GM10847 (cell line): ENCODE measurements around the gene IGSF23.

Source experiments
- POLR2A ChIP-seq: IDR thresholded peaks from 2 replicates; pipeline ENCODE4 v1.6.1; 2011; ENCODE audit not compliant: insufficient read length; ENCODE audit errors: extremely low read depth

The IGSF23 gene

DNA sequence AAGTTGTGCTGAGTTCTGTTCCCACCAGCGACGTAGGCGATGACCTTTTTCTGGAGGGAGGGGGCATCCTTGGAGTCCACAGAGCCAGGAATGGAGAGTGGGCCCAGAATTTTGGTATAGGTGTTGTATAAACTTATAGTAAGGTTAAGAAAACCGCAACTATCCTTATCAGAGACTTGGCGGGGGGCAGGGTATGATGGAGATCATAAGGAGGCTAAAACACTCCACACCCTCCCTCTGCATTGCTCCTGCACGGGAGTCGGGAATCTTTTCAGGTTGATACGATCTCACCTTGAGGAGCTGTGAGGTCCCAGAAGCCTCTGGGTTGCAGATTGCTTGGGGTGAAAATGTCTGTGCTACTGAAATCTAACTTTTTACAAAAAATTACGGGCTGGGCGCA lies 51.6 kb downstream of the IGSF23 start:
- TF ChIP-seq POLR2A = no peak

- TF ChIP-seq POLR2A = no peak
Measured at GRCh38 chr19:44666852-44667556, 53.6 kb downstream of the IGSF23 start.

GRCh38 chr19:44668985-44669764 lies 55.8 kb downstream of the IGSF23 start:
- no peak for TF ChIP-seq POLR2A

DNA sequence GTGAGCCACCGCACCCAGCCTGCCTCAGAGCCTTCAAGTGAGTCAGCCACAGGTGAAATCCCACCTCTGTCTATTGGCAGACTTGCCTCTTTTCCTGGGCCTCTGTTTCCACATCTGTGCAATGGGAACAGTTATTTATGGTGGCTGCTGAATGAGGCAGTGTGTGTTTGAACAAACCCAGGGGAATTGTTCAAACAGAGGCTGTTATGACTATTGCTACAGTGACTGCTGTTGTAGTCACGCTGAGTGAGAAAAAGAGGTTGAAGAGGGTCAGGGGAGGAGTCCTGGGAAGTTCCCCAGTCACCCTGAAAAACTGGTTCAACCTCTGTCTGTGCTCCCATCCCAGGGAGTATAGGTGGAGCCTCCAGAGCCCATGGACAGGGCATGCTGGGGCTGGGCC lies 58.0 kb downstream of the IGSF23 start, which contains the start of gene CEACAM19:
TSS of gene CEACAM19 (plus strand) at position 83 of the 400 bp plus-strand sequence. CDS start 450 bp downstream, outside the sequence.
- TF ChIP-seq POLR2A = no peak

- TF ChIP-seq POLR2A = no peak
Measured at GRCh38 chr19:44672226-44672625, 58.9 kb downstream of the IGSF23 start.

GRCh38 chr19:44673510-44673909 lies 60.1 kb downstream of the IGSF23 start:
- TF ChIP-seq POLR2A = no peak

DNA sequence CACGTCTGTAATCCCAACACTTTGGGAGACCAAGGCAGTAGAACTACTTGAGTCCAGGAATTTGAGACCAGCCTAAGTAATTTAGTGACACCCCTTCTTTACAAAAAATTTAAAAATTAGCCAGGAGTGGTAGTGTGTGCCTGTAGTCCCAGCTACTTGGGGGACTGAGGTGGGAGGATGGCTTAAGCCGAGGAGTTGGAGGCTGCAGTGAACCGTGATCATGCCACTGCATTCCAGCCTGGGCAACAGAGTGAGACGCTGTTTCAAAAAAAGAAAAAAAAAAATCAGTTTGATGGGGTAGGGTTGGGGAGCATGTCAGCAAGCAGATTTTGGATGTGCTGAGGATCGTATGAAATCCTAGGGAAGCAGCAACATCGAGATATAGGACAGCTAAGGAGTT lies 62.2 kb downstream of the IGSF23 start:
- TF ChIP-seq POLR2A = no peak

DNA sequence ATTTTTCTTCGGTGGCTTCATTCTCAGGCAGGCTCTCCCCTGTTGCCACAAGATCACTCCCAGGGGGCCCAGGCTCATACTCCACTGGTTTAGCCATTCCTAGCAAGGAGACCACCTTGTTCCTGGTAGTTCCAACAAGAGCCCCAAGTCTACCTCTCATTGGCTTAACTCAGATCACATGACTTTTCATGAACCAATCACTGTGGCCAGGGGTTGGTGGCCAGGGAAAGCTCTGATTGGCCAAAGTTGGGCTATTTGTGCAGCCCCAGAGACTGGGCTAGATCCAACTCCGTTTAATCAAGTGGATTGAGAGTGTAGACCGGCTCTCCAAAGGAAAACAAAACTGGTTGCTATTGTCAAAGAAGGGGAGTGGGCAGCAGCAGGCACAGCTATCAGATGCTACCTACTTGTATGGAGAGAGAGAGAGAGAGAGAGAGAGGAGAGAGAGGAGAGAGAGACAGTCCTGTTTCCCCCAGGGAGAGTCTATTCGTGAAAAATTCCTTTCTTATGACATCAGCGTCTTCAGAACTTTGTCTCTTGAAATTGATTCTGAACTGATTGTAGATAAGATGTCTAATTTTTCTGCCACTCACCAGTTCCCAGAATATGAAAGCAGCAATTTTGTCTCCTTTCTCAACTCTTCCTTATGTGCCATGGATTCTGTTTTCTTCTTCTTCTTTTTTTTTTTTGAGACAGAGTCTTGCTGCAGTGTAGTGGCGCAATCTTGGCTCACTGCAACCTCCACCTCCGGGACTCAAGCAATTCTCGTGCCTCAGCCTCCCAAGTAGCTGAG lies 63.9 kb downstream of the IGSF23 start:
- no peak for TF ChIP-seq POLR2A

GRCh38 chr19:44680536-44680935 lies 67.2 kb downstream of the IGSF23 start:
- no peak for TF ChIP-seq POLR2A

DNA sequence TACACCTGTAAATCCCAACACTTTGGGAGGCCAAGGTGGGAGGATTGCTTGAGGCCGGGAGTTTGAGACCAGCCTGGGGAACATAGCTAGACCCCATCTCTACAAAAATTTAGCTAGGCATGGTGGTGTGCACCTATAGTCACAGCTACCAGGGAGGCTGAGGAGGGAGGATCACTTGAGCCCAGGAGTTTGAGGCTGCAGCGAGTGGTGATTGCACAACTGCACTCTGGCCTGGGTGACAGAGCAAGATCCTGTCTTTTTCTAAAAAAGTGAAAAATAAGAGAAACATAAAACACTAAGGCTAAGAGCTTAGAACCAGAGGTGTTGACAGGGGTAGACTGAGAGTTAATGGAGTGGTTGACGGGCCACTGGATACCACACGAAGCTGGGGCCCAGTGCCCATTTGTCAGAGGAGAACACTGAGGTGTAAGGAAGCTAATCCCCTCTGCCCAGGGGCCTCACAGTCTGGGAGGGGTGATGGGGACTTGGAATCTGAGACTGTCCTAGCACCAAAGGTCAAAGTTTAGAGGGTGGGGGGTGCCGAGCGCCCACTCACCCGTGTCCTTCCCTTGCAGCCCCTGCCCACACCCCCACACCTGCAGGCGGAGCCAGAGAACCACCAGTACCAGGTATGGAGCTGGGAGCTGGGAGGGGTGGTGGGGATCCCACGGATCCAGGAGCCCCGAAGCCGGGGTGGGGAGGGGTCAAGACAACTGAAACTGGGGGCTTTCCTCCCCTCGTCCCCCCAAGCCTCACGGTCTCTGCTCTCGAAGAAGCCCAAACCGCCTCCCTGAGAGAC lies 68.8 kb downstream of the IGSF23 start:
- TF ChIP-seq POLR2A = no peak

DNA sequence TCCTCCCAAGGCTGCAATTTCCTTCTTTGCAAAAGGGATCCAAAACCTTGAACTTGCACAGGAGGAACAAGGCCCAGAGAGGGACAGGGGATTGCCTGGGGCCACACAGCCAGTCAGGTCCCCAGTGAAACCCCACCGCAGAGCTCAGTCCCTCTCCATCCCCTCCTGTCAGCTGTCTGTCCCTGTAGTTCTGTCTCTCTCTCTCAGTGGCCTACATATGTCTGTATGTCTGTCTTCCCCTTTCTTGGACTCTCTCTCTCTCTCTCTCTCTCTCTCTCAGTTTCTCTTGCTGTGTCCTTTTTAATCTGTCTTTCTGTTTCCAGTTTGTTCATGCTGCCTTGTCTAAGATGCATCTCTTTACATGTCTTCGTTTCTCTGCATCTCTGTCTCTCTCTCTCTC lies 69.4 kb downstream of the IGSF23 start:
- TF ChIP-seq POLR2A = no peak

GRCh38 chr19:44683434-44684210 lies 70.3 kb downstream of the IGSF23 start:
- no peak for TF ChIP-seq POLR2A

GRCh38 chr19:44684892-44685863 lies 71.8 kb downstream of the IGSF23 start:
- no peak for TF ChIP-seq POLR2A
